Renal cortical epithelial cell (primary cell): ENCODE data around the gene AVPR2. TPM values are rescaled to one million over a fixed set of nuclear protein-coding genes. Genes with fewer than 3 reads are reported as not detected.

Experiments used
- DNase-seq: peaks from one replicate; pipeline ENCODE4 v3.0.0-alpha.2; 2011; ENCODE audit warnings: low read depth
- total RNA-seq: library from RNA; depleted of rRNA; stranded (reverse); fragments of >200 nt; gene quantifications from 2 replicates; pipeline ENCODE4 v1.2.3, GENCODE V29; 2014

Gene AVPR2
- total RNA-seq, 1 donor from 2014 or later: 0.70 TPM

GRCh38 chrX:153952373-153953026 lies 48.0 kb downstream of the AVPR2 start:
- DNase-seq: no peak

DNA sequence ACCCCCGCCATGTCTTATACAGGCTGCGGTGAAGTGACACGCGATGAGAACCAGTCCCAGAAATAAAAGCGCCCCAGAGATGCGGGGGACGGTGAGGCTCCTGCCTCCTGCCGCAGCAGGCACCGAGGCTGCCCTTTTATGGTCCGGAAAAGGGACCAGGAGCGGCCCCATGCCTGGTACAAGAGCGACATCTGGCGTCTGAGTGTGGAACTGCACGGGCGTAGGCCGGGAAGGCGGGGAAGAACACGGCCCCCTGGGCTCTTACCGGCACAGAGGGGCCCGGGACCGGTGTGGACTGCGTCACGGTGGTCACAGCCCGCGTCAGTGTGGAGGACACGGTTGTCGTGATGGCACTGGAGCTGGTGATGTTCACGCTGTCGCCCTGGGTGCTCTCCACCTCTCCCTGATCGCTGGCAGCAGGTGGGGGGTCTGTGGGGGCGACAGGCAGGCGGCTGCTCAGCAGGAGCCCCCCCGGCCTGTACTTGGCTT lies 48.9 kb downstream of the AVPR2 start:
- no peak for DNase-seq

- DNase-seq: no peak
These were observed 49.6 kb downstream of the AVPR2 start for GRCh38 chrX:153953892-153954557.

DNA sequence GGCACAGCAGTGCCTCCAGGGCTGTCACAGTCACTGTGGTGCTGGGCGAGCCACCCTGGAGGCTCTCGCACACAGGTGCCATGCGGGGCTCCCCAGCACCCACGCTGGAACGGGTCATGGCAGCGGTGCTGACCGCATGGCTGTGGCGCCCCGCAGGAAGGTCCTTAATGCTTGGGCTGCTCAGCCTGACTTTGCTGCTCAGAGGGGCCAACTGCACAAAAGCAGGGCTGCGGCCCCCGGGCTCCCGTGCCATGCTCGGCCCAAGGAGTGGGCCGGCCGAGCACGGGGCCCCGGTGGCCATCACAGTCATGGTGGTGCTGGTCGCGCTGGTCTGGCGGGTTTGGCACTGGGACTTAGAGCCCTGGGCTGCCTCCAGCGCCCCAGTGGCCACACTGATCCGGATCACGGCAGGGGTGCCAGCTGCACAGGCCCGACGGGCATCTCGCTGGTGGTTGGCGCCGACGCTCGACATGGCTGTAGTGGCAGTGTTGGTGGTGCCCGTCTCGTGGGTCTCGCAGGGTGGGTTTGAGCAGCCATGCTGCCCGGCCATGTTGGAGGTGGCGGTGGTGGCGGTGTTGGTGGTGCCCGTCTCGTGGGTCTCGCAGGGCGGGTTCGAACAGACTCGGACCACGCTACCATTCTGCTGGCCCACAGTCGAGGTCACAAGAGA lies 50.2 kb downstream of the AVPR2 start:
- DNase-seq: no peak

DNA sequence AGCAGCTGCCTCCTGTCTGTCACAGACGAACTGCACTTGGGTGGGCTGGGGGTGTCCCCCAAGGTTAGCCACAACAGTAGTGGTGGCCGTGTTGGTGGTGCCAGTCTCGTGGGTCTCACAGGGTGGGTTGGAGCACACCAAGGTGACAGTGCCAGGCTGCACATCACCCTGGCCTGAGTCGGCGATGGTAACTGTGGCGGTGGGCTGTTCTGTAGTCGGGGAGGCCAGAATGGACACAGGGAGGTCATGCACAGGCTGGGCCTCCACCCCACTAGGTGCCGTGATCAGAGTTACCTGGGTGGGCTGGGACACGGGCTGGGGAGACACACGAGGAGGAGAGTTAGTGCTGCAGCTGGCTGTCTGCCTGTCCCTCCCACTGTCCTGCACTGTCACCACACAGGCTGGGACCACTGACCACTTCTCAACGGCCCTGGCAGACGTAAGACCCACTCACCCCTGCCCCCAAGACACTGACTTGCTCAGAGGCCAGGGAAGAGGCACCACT lies 50.8 kb downstream of the AVPR2 start:
- no peak for DNase-seq

- no peak for DNase-seq
These were observed 51.8 kb downstream of the AVPR2 start for GRCh38 chrX:153956044-153956907.

Other genes starting within 250 kb of the AVPR2 start
- gene PNCK, start 230.9 kb upstream of the AVPR2 start, total RNA-seq: 0.75 TPM in 1 of 2 replicates, not detected in the other
- gene SLC6A8, start 216.7 kb upstream of the AVPR2 start, total RNA-seq: 9.2 and 80.4 TPM in 2 replicates
- gene BCAP31, start 180.3 kb upstream of the AVPR2 start, total RNA-seq: 233 and 273 TPM in 2 replicates
- 10.6 and 22.3 TPM in 2 replicates for gene ABCD1, start 179.8 kb upstream of the AVPR2 start, total RNA-seq
- 2.6 and 10.3 TPM in 2 replicates for gene PLXNB3, start 140.4 kb upstream of the AVPR2 start, total RNA-seq
- gene SRPK3, start 123.6 kb upstream of the AVPR2 start, total RNA-seq: 0.17 and 0.25 TPM in 2 replicates
- gene IDH3G, start 110.3 kb upstream of the AVPR2 start, total RNA-seq: 71.7 and 80.9 TPM in 2 replicates
- gene SSR4, start 110.0 kb upstream of the AVPR2 start, total RNA-seq: 59.6 and 140 TPM in 2 replicates
- gene PDZD4, start 74.1 kb upstream of the AVPR2 start, total RNA-seq: under 0.01 and 0.30 TPM in 2 replicates
- gene L1CAM, start 18.5 kb upstream of the AVPR2 start, total RNA-seq: 88.0 and 623 TPM in 2 replicates
- gene ARHGAP4, start 21.6 kb downstream of the AVPR2 start, total RNA-seq: 11.8 and 19.3 TPM in 2 replicates
- 51.8 and 52.8 TPM in 2 replicates for gene NAA10, start 30.4 kb downstream of the AVPR2 start, total RNA-seq
- gene RENBP, start 40.0 kb downstream of the AVPR2 start, total RNA-seq: 1.9 and 3.6 TPM in 2 replicates
- gene HCFC1, start 67.1 kb downstream of the AVPR2 start, total RNA-seq: 11.6 and 34.7 TPM in 2 replicates
- 5.4 and 8.3 TPM in 2 replicates for gene TMEM187, start 68.1 kb downstream of the AVPR2 start, total RNA-seq
- 78.7 and 79.4 TPM in 2 replicates for gene IRAK1, start 115.2 kb downstream of the AVPR2 start, total RNA-seq
- 16.7 and 32.1 TPM in 2 replicates for gene MECP2, start 193.0 kb downstream of the AVPR2 start, total RNA-seq
- gene OPN1LW, start 239.6 kb downstream of the AVPR2 start, total RNA-seq: not detected in 2 replicates